Fibroblast of lung (primary cell): Measurements from ENCODE around the gene ARHGEF10L. TPM values are rescaled to one million over a fixed set of nuclear protein-coding genes. Genes with fewer than 3 reads are reported as not detected.

Source experiments
- DNase-seq, 2 donors: peaks; one replicate each; pipeline versions ENCODE4 v3.0.0 to v3.0.0-alpha.2; 2010; ENCODE audit warnings: low read depth in 2 of 2
- H2AFZ ChIP-seq: 2 replicates; pipeline ENCODE4 v1.5.1; 2012; ENCODE audit warnings: low read length, control low read depth, inconsistent platforms
- H3K27ac ChIP-seq: 2 replicates; pipeline ENCODE4 v1.5.1; 2011; ENCODE audit warnings: low read length, control low read depth; ENCODE audit not compliant: insufficient read depth
- H3K27me3 ChIP-seq: 2 replicates; pipeline ENCODE4 v1.5.1; 2011; ENCODE audit warnings: mild to moderate bottlenecking, low read length; ENCODE audit not compliant: control insufficient read depth, insufficient read depth
- H3K36me3 ChIP-seq: 2 replicates; pipeline ENCODE4 v1.5.1; 2011; ENCODE audit warnings: low read length; ENCODE audit not compliant: control insufficient read depth, insufficient read depth
- H3K4me1 ChIP-seq: 2 replicates; pipeline ENCODE4 v1.5.1; 2011; ENCODE audit warnings: low read length; ENCODE audit not compliant: control insufficient read depth, insufficient read depth; ENCODE audit errors: extremely low read depth
- H3K4me2 ChIP-seq: 2 replicates; pipeline ENCODE4 v1.5.1; 2011; ENCODE audit warnings: low read length, control low read depth; ENCODE audit not compliant: insufficient read depth; ENCODE audit errors: extremely low read depth
- H3K4me3 ChIP-seq, 4 experiments: fragments of 200-600 bp in 1 of 4; sonication (generic) in 1 of 4; replicated peaks in 1 of 4; 2 replicates each; pipeline ENCODE4 v1.5.1; 2011 to 2016; ENCODE audit warnings: low read length in 4 of 4, low read depth in 3 of 4, mild to moderate bottlenecking in 3 of 4, control low read depth in 2 of 4, inconsistent platforms in 1 of 4, mixed read lengths in 1 of 4; ENCODE audit not compliant: insufficient read depth in 1 of 4; ENCODE audit errors: control extremely low read depth in 1 of 4
- H3K79me2 ChIP-seq: 2 replicates; pipeline ENCODE4 v1.5.1; 2012; ENCODE audit warnings: mild to moderate bottlenecking, low read length, inconsistent platforms; ENCODE audit not compliant: control insufficient read depth, insufficient read depth
- H3K9ac ChIP-seq: 2 replicates; pipeline ENCODE4 v1.5.1; 2011; ENCODE audit warnings: mild to moderate bottlenecking, low read length, control low read depth; ENCODE audit not compliant: insufficient read depth
- H3K9me3 ChIP-seq: 2 replicates; pipeline ENCODE4 v1.5.1; 2012; ENCODE audit warnings: low read depth, low read length; ENCODE audit not compliant: control insufficient read depth, insufficient read depth
- H4K20me1 ChIP-seq: 2 replicates; pipeline ENCODE4 v1.5.1; 2011; ENCODE audit warnings: low read length; ENCODE audit not compliant: control insufficient read depth, insufficient read depth; ENCODE audit errors: extremely low read depth
- EZH2 ChIP-seq: IDR thresholded peaks from 2 replicates; pipeline ENCODE4 v1.5.1; 2012; ENCODE audit warnings: low read length, control low read depth, mild to moderate bottlenecking; ENCODE audit errors: missing control alignments
- polyA plus RNA-seq, 2 donors: library from polyadenylated mRNA; depleted of rRNA in 1 of 2; stranded (reverse) in 1 of 2; unstranded in 1 of 2; fragments of >200 nt; gene quantifications; 2 replicates each; pipeline ENCODE4 v1.2.1, GENCODE V29; 2011 to 2012; ENCODE audit warnings: missing spikeins in 1 of 2
- total RNA-seq: library from RNA; depleted of rRNA; stranded (reverse); fragments of >200 nt; gene quantifications from 2 replicates; pipeline ENCODE4 v1.2.1, GENCODE V29; 2014
- TF ChIP-seq, protein P1 (sequence below), 2 donors: IDR thresholded peaks in 1 of 2; conservative IDR thresholded peaks in 1 of 2; 1 replicate in 1 of 2; 2 replicates in 1 of 2; pipeline ENCODE4 v1.5.1; 2011 to 2012; ENCODE audit warnings: low read length in 2 of 2, control low read depth in 1 of 2, inconsistent platforms in 1 of 2, low read depth in 1 of 2, mild to moderate bottlenecking in 1 of 2

The ARHGEF10L gene
- total and polyA plus RNA-seq, 2 donors (not counting 1 experiment from before 2014, with no cell fraction given), result 11.2 to 24.3 TPM

DNA sequence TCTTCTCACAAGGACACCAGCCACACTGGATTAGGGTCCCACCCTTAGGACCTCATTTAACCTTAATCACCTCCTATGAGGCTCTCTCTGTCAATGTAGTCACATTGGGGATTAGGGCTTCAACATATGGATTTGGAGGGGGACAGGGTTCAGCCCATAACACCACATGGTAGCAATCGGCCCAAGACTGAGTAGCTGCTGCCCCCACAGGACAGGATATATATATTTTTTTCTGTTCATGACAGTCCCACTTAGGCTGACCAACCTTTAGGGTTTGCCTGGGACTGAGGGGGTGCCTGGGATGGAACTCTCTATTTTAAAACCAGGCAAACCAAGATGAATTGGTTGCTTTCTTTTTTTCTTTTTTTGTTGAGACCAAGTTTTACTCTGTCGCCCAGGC is 207.4 kb downstream of the ARHGEF10L start:
- no peak for TF ChIP-seq EZH2
- TF ChIP-seq, protein P1, sequence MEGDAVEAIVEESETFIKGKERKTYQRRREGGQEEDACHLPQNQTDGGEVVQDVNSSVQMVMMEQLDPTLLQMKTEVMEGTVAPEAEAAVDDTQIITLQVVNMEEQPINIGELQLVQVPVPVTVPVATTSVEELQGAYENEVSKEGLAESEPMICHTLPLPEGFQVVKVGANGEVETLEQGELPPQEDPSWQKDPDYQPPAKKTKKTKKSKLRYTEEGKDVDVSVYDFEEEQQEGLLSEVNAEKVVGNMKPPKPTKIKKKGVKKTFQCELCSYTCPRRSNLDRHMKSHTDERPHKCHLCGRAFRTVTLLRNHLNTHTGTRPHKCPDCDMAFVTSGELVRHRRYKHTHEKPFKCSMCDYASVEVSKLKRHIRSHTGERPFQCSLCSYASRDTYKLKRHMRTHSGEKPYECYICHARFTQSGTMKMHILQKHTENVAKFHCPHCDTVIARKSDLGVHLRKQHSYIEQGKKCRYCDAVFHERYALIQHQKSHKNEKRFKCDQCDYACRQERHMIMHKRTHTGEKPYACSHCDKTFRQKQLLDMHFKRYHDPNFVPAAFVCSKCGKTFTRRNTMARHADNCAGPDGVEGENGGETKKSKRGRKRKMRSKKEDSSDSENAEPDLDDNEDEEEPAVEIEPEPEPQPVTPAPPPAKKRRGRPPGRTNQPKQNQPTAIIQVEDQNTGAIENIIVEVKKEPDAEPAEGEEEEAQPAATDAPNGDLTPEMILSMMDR (conservative IDR thresholded peaks at IDR 0.05 in 1 of 2, IDR thresholded peaks at IDR 0.05 in 1 of 2; ENCODE audit: low read depth in 1 of 2, low read length in 2 of 2), result no peak
- Histone ChIP-seq H3K27me3 (no peaks in the 10 kb centered on the region), H3K4me2 (no peak overlapping the region), H3K27ac (no peak overlapping the region), H4K20me1 (no peaks in the 10 kb centered on the region), H2AFZ (no peak overlapping the region), H3K4me1 (no peaks in the 10 kb centered on the region), H3K4me3 (no peak overlapping the region), H3K79me2 (no peaks in the 10 kb centered on the region), H3K9ac (no peak overlapping the region), H3K36me3 (no peaks in the 10 kb centered on the region), H3K9me3 (no peaks in the 10 kb centered on the region)
- DNase-seq, result no peak

Other genes starting within 250 kb of the ARHGEF10L start
- not detected in 2 replicates for gene PADI4, start 231.5 kb upstream of the ARHGEF10L start, total RNA-seq
- gene PADI4, start 231.5 kb upstream of the ARHGEF10L start, polyA plus RNA-seq, result not detected in 2 replicates
- not detected in 2 replicates for gene PADI6, start 167.5 kb upstream of the ARHGEF10L start, total RNA-seq
- not detected in 2 replicates for gene PADI6, start 167.5 kb upstream of the ARHGEF10L start, polyA plus RNA-seq
- gene RCC2, start 100.0 kb upstream of the ARHGEF10L start, total RNA-seq, result 21.5 and 22.9 TPM in 2 replicates
- gene RCC2, start 100.0 kb upstream of the ARHGEF10L start, polyA plus RNA-seq, result 23.6 and 35.6 TPM in 2 replicates
- not detected in 2 replicates for gene ACTL8, start 215.6 kb downstream of the ARHGEF10L start, total RNA-seq
- 0.06 and 0.15 TPM in 2 replicates for gene ACTL8, start 215.6 kb downstream of the ARHGEF10L start, polyA plus RNA-seq